Effector CD8-positive, alpha-beta T cell (primary cell): ENCODE measurements around the gene WDR37.

ENCODE experiments used
- DNase-seq: peaks from one replicate; lab custom pipeline; 2025; lab: John Stamatoyannopoulos, UW

WDR37 gene

DNA sequence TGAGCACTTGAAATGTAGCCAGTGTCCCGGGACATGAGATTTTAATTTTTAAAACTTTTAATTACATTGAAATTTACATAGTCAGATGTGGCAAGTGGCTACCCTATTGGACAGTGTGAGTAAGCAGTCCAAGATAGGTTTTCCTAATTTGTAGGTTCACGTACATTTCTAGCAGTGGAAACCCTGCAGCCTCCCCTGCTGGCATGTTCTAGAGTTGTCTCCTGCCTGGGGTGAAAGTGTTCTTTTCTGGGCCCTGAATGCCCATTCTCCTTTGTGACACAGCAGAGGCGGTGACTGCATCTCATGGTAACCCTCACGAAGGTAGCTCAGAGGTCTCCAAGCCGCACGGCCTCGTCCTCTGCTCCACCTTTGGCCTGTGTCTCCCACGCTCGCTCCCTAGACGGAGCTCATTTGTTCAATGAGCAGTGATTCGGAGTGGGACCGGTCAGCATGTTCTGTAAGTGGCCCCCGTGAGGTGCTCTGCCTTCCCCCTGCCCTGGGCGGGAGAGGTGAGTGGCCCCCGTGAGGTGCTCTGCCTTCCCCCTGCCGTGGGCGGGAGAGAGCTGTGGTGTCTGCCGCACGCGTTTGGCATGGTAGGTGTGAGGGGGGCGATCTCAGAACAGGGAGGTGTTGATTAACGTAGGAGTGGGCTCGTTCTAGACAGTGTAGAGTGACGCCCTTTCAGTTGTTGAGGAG lies 18.0 kb downstream of the WDR37 start:
- no peak for DNase-seq

DNA sequence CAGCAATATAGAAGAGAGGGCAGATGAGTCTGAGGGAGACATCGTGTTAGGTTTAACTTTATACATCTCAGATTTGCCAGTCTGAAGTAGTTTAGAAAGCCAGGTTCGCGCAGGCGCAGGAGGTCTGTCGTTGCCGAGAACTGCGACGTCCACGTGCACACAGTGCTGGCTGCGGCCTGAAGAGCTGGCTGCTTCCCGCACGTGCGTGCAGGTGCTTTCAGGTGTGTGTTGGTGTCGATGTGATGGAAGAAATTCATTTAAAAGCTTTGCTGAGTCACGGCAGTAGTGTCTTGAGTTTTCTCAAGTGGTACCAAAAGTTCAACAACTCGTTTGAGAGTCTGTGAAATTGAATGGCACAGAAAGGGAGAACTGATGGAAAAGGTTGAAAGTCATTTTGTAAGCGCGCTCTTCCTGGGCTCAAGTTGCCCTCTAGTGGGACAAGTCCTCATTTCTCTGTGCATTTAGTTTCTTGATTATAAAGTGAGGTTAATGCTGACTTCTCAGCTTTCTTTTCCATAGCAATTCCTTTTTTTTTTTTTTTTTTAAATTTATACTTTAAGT lies 18.6 kb downstream of the WDR37 start:
- DNase-seq, result no peak

DNA sequence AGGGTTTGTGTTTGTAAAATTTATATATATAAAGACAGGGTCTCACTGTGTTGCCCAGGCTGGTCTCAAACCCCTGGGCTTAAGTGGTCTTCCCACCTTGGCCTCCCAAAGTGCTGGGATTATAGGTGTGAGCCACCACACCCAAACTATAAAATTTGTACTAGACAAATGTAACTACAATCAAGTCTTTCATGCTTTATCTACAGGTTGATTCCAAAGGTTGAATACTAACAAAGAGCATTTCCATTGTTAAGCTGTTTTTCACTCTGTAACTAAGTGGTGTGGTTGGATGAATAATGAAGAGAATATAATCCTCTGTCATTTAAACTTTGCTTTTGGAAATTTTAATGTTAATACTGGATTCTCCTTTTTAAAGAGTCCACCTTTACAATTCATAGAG lies 22.5 kb downstream of the WDR37 start:
- DNase-seq, result no peak

DNA sequence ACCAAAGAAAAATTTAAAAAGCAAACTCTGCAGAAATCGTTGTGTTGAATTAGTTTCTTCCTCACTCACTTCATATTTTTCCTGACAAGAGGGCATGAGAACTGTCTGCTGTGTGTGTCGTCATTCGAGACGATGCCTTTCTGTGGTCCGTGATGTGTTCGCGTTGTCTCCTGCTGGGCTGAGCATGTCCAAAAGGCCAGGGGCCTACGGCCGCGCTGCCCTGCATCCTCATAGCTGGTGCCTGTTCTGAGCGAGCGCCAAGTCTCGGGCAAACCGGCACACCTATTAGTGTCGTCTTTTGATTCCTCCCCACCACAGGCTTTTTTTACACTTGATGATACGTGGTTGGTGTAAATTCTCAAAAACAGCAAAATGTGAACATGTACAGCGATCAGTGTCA lies 27.4 kb downstream of the WDR37 start:
- DNase-seq, result no peak

- DNase-seq, result no peak
Measured at GRCh38 chr10:1084011-1084950, 28.1 kb downstream of the WDR37 start.

DNA sequence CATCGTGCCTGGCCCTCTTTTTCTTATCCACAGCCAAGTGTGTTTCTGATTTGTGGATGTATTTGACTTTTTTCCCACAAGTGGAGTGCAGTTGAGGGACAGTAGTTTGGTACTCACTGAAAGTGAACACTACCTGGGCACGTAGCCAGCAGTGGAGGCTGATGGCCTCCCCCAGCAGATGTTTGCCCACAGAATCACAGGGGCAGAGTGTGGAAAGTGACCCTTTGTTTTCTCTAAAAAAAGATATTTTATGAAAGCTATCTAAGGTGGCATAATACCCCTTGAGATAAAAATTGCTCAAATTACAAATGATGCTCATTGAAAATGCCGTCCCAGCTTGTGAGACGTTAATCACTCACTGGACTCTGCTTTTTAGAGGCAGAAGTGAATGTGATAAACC lies 29.1 kb downstream of the WDR37 start:
- no peak for DNase-seq

- DNase-seq, result no peak
Measured at GRCh38 chr10:1086787-1087186, 30.6 kb downstream of the WDR37 start.

- no peak for DNase-seq
Measured at GRCh38 chr10:1089017-1089689, 33.0 kb downstream of the WDR37 start.

GRCh38 chr10:1090696-1091095 lies 34.5 kb downstream of the WDR37 start:
- no peak for DNase-seq

- DNase-seq, result no peak
Measured at GRCh38 chr10:1093696-1094095, 37.5 kb downstream of the WDR37 start.

DNA sequence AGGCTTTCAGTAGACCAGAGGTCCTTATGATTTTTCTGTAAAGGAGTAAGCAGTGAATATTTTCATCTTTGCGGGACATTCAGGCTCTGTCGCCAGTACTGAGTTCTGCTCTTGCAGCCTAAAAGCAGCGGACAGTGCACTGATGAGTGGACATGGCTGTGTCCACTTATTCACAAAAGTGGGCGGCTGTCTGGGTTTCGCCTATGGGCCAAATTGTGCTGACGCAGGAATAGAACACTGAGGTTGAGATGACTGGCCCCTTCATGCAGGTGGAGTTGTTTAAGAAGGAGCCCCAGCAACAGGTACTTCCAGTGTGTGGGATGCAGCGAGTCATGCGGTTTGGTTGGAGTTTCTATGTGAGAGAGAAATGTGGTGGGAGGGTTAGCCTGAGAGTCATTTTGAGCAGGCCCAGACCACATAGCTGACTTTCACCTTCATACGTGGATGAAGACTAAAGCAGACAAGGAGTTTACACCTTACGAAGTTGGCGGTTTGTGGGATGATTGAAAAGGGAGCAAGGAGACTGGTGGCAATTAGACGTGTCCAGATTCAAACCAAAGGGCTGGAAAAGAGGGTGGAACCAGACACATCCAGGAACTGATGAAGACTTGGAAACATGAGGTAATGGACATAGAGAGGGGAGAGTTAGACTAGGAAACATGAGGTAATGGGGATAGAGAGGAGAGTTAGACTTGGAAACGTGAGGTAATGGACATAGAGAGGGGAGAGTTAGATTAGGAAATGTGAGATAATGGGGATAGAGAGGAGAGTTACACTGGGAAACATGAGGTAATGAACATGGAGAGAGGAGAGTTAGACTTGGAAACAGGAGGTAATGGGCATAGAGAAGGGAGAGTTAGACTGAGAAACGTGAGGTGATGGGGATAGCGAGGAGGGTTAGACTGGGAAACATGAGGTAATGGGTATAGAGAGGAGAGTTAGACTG lies 38.2 kb downstream of the WDR37 start:
- DNase-seq, result no peak

- DNase-seq, result no peak
Measured at GRCh38 chr10:1095498-1095897, 39.3 kb downstream of the WDR37 start.

GRCh38 chr10:1096287-1096889 lies 40.2 kb downstream of the WDR37 start:
- no peak for DNase-seq

DNA sequence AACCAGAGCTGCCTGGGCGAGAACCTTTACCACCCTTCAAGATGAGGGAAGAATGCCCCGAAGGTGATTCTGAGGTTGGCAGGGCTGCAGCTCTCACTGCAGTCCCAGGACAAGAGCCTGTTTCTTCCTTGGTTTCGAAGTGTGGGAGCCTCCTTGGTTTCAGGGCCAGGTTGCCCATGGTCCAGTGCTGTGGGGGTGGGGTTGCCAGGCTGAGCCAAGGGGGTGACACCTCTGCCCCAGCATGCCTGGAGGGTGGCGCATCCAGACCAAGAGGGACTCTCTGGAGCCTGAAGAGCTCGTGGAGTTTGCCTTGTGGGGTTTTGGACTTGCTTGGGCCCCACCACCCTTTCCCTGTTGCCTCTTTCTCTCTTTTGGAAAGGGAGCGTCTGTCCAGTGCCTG lies 41.3 kb downstream of the WDR37 start:
- DNase-seq, result no peak

GRCh38 chr10:1100143-1100542 lies 44.0 kb downstream of the WDR37 start:
- DNase-seq, result no peak

DNA sequence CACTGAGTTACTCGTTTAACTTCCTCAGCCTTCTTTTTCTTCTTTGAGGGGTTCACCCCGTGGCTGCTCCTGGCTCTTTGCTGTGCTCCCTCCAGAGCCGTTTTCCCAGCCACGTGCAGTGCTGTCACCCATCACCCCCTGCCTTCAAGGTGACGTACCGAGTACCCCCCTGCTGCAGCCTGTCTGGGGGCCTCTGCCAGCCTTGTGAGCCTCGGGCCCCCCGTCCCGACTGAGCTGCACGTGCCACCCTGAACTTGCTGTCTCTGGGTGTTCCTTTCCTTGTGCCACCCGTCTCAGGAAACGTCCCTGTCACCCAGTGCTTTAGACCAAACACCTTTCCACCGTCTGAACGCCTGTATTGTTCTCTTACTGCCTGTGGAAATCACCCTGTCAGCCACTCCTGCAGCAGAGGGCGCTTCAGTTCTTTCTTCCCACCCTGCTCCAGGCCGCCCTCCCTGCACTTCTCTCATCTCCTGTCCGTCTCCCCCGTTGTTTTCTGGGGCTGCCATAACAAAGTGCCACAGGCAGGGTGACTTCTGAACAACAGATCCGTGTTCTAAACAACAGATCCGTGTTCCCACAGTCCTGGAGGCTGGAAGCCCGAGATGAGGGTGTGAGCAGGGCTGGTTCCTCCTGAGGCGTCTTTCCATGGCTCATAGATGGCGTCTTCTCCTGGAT lies 44.6 kb downstream of the WDR37 start:
- no peak for DNase-seq

DNA sequence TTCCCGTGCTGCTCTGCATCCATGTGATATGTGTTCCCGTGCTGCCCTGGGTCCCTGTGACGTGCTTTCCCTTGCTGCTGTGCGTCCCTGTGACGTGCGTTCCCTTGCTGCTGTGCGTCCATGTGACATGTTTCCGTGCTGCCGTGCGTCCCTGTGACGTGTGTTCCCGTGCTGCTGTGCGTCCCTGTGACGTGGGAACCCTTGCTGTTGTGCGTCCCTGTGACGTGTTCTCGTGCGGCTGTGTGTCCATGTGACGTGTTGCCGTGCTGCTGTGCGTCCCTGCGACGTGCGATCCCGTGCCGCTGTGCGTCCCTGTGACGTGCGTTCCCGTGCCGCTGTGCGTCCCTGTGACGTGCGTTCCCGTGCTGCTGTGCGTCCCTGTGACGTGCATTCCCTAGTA lies 45.8 kb downstream of the WDR37 start:
- no peak for DNase-seq

GRCh38 chr10:1102416-1102815 lies 46.2 kb downstream of the WDR37 start:
- DNase-seq, result no peak

DNA sequence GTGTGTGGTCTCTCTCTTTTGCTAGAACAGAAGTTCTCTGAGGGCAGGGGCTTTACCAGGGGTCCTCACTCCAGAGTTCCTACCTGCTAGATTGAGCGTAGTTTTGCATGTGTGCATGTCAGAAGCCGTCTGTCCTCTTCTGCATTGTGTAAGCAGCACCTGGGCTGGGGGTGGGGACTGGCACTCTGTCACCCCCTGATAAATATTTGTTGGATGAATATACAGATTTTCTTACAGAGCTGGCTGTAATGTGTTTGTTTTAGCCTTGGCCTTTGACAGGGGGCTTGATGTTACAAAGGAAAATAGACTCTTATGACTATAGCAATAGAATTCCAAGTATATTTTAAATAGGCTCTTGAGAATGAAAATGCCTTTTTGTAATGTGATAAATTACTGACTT lies 46.6 kb downstream of the WDR37 start:
- DNase-seq, result no peak

DNA sequence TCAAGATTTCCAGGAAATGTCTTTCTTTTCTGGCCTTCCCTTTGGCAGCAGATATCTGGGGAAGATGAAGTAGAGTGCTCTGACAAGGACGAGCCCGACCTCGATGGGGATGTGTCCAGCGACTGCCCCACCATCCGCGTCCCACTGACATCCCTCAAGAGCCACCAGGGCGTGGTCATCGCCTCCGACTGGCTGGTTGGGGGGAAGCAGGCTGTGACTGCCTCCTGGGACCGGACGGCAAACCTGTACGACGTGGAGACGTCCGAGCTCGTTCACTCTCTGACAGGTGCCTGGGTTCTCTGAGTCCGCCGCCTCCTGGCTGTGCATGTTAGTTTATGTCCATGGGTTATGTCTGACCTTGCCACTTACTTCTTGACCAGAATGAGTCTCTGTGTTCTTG lies 47.4 kb downstream of the WDR37 start:
- no peak for DNase-seq
